C4-2B (cell line): Measurements from ENCODE around the gene SKP2.

ENCODE experiments used
- CTCF ChIP-seq: fragments of 450-650 bp; conservative IDR thresholded peaks from 2 replicates; pipeline ENCODE4 v1.5.1; 2017; ENCODE audit warnings: mild to moderate bottlenecking
- ZFX ChIP-seq: fragments of 450-650 bp; IDR thresholded peaks from 2 replicates; pipeline ENCODE4 v1.6.1; 2017

DNA sequence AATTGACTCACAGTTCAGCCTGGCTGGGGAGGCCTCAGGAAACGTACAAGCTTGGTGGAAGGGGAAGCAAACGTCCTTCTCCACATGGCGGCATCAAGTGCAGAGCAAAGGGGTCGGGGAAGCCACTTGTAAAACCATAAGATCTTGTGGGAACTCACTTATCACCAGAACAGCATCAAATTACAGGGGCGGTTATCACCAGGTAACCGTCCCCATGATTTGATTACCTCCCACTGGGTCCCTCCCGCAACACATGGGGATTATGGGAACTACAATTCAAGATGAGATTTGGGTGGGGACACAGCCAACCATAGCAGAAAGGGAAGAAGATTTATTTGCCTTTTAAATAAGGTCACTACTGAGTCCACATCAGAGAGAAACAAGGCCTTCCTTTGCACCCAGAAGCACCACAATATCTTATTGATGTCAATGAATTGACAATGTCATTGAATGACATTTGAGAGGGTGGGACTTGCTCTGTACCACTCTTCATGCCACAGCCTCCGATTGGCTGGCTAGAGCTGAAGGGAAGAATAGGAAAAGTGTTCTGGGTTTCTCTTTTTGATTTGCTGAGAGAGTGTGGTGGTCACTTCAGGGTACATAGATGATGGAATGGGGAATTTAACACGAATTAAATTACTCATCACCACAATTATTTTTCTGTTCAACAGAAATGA is 11.0 kb downstream of the SKP2 start:
- TF ChIP-seq ZFX (no peak), CTCF (no peak)
